Right lobe of liver (tissue), 4 donors: ENCODE results near the gene BHLHA15.

Experiments used
- POLR2A ChIP-seq: fragments of 450-650 bp; IDR thresholded peaks from one replicate; pipeline ENCODE4 v1.6.1; 2017; ENCODE audit warnings: antibody characterized with exemption, mild to moderate bottlenecking
- TF ChIP-seq, protein P1 (sequence below), 4 donors: fragments of 200-600 bp in 3 of 4; fragments of 450-650 bp in 1 of 4; IDR thresholded peaks; one replicate each; pipeline versions ENCODE4 v1.5.1 to v1.8.0; 2016 to 2022; ENCODE audit warnings: antibody characterized with exemption in 4 of 4, mild to moderate bottlenecking in 2 of 4
- donor health status: DM: no; HTN: no; CAD: no.
- donor health status: DM: no; HTN: no; CAD: no.
- donor health status: DM: no; HTN: yes; CAD: no.

DNA sequence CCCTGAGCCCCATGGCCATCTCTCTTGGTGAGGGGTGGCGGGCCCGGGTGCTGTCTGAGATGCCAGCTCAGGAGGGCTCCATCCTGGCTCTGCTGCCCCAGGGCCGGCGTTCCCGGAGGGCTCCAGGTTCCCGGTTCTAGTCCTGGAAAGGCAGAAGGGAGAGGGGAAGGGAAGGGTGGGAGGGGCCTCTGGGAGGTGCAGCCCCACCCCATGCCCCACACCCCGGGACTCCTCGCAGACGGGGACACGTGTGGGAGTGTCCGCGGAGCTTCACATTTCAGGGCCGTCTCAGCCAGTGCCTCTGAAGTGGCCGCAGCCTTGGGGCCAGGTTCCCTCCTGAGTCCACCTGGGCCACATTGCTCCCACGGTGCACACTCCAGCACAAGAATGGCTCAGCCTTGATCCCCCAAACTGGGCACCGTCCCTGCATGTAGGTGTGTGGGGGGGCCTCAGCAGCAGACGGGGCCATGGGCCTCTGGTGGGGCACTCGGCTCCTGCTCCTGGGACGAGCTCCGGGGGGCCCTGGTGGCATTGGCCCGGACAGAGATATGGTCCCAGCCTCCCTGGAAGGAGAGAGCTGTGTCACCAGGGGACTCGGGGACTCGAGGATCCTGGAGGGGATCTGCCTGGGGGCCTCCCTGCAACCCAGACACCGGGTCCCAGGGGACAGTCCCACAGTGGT lies 5.8 kb downstream of the BHLHA15 start:
- TF ChIP-seq, protein P1, sequence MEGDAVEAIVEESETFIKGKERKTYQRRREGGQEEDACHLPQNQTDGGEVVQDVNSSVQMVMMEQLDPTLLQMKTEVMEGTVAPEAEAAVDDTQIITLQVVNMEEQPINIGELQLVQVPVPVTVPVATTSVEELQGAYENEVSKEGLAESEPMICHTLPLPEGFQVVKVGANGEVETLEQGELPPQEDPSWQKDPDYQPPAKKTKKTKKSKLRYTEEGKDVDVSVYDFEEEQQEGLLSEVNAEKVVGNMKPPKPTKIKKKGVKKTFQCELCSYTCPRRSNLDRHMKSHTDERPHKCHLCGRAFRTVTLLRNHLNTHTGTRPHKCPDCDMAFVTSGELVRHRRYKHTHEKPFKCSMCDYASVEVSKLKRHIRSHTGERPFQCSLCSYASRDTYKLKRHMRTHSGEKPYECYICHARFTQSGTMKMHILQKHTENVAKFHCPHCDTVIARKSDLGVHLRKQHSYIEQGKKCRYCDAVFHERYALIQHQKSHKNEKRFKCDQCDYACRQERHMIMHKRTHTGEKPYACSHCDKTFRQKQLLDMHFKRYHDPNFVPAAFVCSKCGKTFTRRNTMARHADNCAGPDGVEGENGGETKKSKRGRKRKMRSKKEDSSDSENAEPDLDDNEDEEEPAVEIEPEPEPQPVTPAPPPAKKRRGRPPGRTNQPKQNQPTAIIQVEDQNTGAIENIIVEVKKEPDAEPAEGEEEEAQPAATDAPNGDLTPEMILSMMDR (IDR thresholded peaks at IDR 0.05), result no peak
- no peak for TF ChIP-seq POLR2A
